LoVo (cell line): ENCODE data around the gene HTRA3.

Source experiments
- DNase-seq: peaks from one replicate; pipeline ENCODE4 v3.0.0-alpha.2; 2016; ENCODE audit warnings: low spot score

The HTRA3 gene

GRCh38 chr4:8267077-8267476 is 2.5 kb upstream of the HTRA3 start:
- DNase-seq, result peak; percentile 18

- DNase-seq, result no peak
These were observed 1.3 kb upstream of the HTRA3 start for GRCh38 chr4:8268211-8268610.

GRCh38 chr4:8268901-8269534 is 536 bp upstream of the HTRA3 start:
- no peak for DNase-seq

- no peak for DNase-seq
These were observed 841 bp downstream of the HTRA3 start for GRCh38 chr4:8270418-8270771.

GRCh38 chr4:8270912-8271815 is 1.6 kb downstream of the HTRA3 start:
- no peak for DNase-seq

- DNase-seq, result no peak
These were observed 2.3 kb downstream of the HTRA3 start for GRCh38 chr4:8271821-8272220.

- no peak for DNase-seq
These were observed 3.2 kb downstream of the HTRA3 start for GRCh38 chr4:8272472-8273428.

- DNase-seq, result no peak
These were observed 3.9 kb downstream of the HTRA3 start for GRCh38 chr4:8273450-8273849.

GRCh38 chr4:8274066-8274652 is 4.6 kb downstream of the HTRA3 start:
- no peak for DNase-seq

GRCh38 chr4:8274765-8275547 is 5.4 kb downstream of the HTRA3 start:
- DNase-seq, result no peak

GRCh38 chr4:8275548-8275910 is 6.0 kb downstream of the HTRA3 start:
- no peak for DNase-seq

GRCh38 chr4:8276358-8277240 is 7.0 kb downstream of the HTRA3 start:
- DNase-seq, result no peak

GRCh38 chr4:8277356-8278008 is 7.9 kb downstream of the HTRA3 start:
- DNase-seq, result no peak

- no peak for DNase-seq
These were observed 8.4 kb downstream of the HTRA3 start for GRCh38 chr4:8278009-8278395.

GRCh38 chr4:8278421-8279287 is 9.1 kb downstream of the HTRA3 start:
- DNase-seq, result no peak

GRCh38 chr4:8279321-8280157 is 10.0 kb downstream of the HTRA3 start:
- DNase-seq, result no peak

GRCh38 chr4:8280158-8280875 is 10.8 kb downstream of the HTRA3 start:
- DNase-seq, result no peak
